Right lobe of liver (tissue), 6 donors: Measurements from ENCODE around the gene SMARCA2. TPM values are rescaled to one million over a fixed set of nuclear protein-coding genes. Genes with fewer than 3 reads are reported as not detected.
A peak's percentile ranks its signal among the peaks of the same experiment; 100 is the strongest.

Experiments
- ATAC-seq, 4 donors: fragments of 200-7000 bp; cut with Tn5 transposase; one replicate each; pipeline ENCODE4 v1.9.1; 2020; ENCODE audit warnings: mild to moderate bottlenecking in 4 of 4, moderate library complexity in 4 of 4
- DNase-seq, 3 donors: peaks; one replicate each; pipeline ENCODE4 v3.0.0-alpha.2; 2020
- H3K27ac ChIP-seq, 3 donors: fragments of 200-600 bp; one replicate each; pipeline ENCODE4 v1.8.0; 2022
- H3K27me3 ChIP-seq, 2 donors: fragments of 200-600 bp; one replicate each; pipeline ENCODE4 v1.8.0; 2022
- H3K36me3 ChIP-seq, 4 donors: fragments of 200-600 bp; sonication (generic) in 1 of 4; one replicate each; pipeline versions ENCODE4 v1.5.1 to v1.8.0; 2017 to 2022; ENCODE audit warnings: control low read depth in 1 of 4
- H3K4me1 ChIP-seq, 4 donors: fragments of 200-600 bp; sonication (generic) in 1 of 4; one replicate each; pipeline versions ENCODE4 v1.5.1 to v1.8.0; 2017 to 2022; ENCODE audit warnings: control low read depth in 1 of 4
- H3K4me3 ChIP-seq, 3 donors: fragments of 200-600 bp; one replicate each; pipeline ENCODE4 v1.8.0; 2022
- H3K9me3 ChIP-seq, 4 donors: fragments of 200-600 bp; sonication (generic) in 1 of 4; one replicate each; pipeline versions ENCODE4 v1.5.1 to v1.8.0; 2017 to 2022; ENCODE audit warnings: control low read depth in 1 of 4
- POLR2A ChIP-seq: fragments of 450-650 bp; IDR thresholded peaks from one replicate; pipeline ENCODE4 v1.6.1; 2017; ENCODE audit warnings: antibody characterized with exemption, mild to moderate bottlenecking
- WGBS: methylation state at CpG from one replicate; pipeline ENCODE4 v1.1.6; 2018; ENCODE audit warnings: low coverage, low lambda C conversion rate; ENCODE audit not compliant: insufficient coverage; ENCODE audit errors: missing lambda C conversion rate; 5-methylcytosine and 5-hydroxymethylcytosine counted together
- intact Hi-C, 2 donors: fragments of 100-400 bp; cut with DNase I; formaldehyde crosslinking; loops; one replicate each; pipeline versions ENCODE4 v1.11.2 to v1.14.1; 2022
- total RNA-seq, 6 experiments: library from RNA; depleted of rRNA in 2 of 6; stranded (reverse); fragments of >200 nt in 2 of 6; fragmentation: NEBNext Ultra II Directional in 3 of 6; extraction: Animal tissue kit (Norgen Biotek cat#: 25700) in 3 of 6; gene quantifications; one replicate each; pipeline versions ENCODE4 v1.1.0 to v1.2.4, GENCODE V29; 2016 to 2023
- TF ChIP-seq, protein P1 (sequence below), 4 donors: fragments of 200-600 bp in 3 of 4; fragments of 450-650 bp in 1 of 4; IDR thresholded peaks; one replicate each; pipeline versions ENCODE4 v1.5.1 to v1.8.0; 2016 to 2022; ENCODE audit warnings: antibody characterized with exemption in 4 of 4, mild to moderate bottlenecking in 2 of 4
- donor health status: DM: no; HTN: yes; CAD: no.
- donor health status: DM: no; HTN: no; CAD: no.
- donor health status: DM: no; HTN: no; CAD: no.
- donor health status: DM: no; HTN: yes; CAD: no.
- donor health status: DM: no; HTN: yes; CAD: no.

SMARCA2 gene
- total RNA-seq, 6 experiments from 2014 or later = 46.2 to 97.8 (median 62.4) TPM

- intact Hi-C loops = no loop called here
- no peaks in the 10 kb centered on the region for H3K27me3 ChIP-seq
- H3K9me3 ChIP-seq = no peaks in the 10 kb centered on the region
- peaks cover 0 to 59% (median 5%) of the 10 kb centered on the region in 4 donors for H3K36me3 ChIP-seq
- peak; percentile 40 to 74 (median 54) for ATAC-seq
- 75% methylated on average over 8 of the region's 8 CpGs for WGBS
- H3K27ac ChIP-seq = no peak overlapping the region
- H3K4me3 ChIP-seq = no peak overlapping the region
- no peaks in the 10 kb centered on the region for H3K4me1 ChIP-seq
- DNase-seq = no peak
- TF ChIP-seq, protein P1, sequence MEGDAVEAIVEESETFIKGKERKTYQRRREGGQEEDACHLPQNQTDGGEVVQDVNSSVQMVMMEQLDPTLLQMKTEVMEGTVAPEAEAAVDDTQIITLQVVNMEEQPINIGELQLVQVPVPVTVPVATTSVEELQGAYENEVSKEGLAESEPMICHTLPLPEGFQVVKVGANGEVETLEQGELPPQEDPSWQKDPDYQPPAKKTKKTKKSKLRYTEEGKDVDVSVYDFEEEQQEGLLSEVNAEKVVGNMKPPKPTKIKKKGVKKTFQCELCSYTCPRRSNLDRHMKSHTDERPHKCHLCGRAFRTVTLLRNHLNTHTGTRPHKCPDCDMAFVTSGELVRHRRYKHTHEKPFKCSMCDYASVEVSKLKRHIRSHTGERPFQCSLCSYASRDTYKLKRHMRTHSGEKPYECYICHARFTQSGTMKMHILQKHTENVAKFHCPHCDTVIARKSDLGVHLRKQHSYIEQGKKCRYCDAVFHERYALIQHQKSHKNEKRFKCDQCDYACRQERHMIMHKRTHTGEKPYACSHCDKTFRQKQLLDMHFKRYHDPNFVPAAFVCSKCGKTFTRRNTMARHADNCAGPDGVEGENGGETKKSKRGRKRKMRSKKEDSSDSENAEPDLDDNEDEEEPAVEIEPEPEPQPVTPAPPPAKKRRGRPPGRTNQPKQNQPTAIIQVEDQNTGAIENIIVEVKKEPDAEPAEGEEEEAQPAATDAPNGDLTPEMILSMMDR (IDR thresholded peaks at IDR 0.05) = peak; percentile 14 to 33 (median 28)
- TF ChIP-seq POLR2A = no peak
Observed at GRCh38 chr9:2066312-2067273, 51.4 kb downstream of the SMARCA2 start.

- Histone ChIP-seq H3K36me3 (peaks cover 0 to 97% (median 30%) of the 10 kb centered on the region in 4 donors), H3K4me1 (no peaks in the 10 kb centered on the region), H3K9me3 (no peaks in the 10 kb centered on the region), H3K4me3 (no peak overlapping the region), H3K27ac (no peak overlapping the region), H3K27me3 (no peaks in the 10 kb centered on the region)
- DNase-seq (no peak), ATAC-seq (no peak)
- 84% methylated on average over 6 of the region's 8 CpGs for WGBS
- no peak for TF ChIP-seq POLR2A
- TF ChIP-seq, protein P1 (IDR thresholded peaks at IDR 0.05) = no peak
- intact Hi-C loops = no loop called here
Observed at GRCh38 chr9:2072752-2073405, 57.7 kb downstream of the SMARCA2 start.

- no peak overlapping the region for H3K27ac ChIP-seq
- ATAC-seq = no peak
- no peaks in the 10 kb centered on the region for H3K27me3 ChIP-seq
- intact Hi-C loops = no loop called here
- H3K4me3 ChIP-seq = no peak overlapping the region
- 85% methylated on average over 2 of the region's 2 CpGs for WGBS
- no peaks in the 10 kb centered on the region for H3K9me3 ChIP-seq
- DNase-seq = no peak
- TF ChIP-seq, protein P1 (IDR thresholded peaks at IDR 0.05) = no peak
- TF ChIP-seq POLR2A = no peak
- peaks cover 0 to 86% (median 31%) of the 10 kb centered on the region in 4 donors for H3K36me3 ChIP-seq
- H3K4me1 ChIP-seq = no peaks in the 10 kb centered on the region
Observed at GRCh38 chr9:2082772-2083171, 67.6 kb downstream of the SMARCA2 start.

DNA sequence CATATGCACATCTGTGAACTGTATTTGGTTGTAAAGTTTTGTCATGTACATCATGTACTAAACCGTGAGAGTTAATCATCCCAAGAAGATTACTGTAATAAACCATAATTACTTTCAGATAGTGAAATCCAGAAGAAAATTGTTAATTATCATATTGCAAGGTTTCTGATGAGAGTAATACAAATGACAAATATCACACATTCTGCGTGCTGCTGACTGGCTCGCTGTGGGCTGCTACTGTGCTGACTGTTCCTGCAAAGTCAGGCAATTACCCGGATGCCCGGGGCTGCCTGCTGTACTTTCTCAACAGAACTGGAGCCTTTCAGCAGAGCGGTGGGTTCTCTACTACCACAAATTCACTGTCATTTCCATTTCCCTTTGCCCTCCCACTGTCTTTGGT, 68.3 kb downstream of the SMARCA2 start:
- TF ChIP-seq POLR2A = no peak
- TF ChIP-seq, protein P1 (IDR thresholded peaks at IDR 0.05) = no peak
- Histone ChIP-seq H3K27ac (no peak overlapping the region), H3K9me3 (no peaks in the 10 kb centered on the region), H3K36me3 (peaks cover 0 to 86% (median 29%) of the 10 kb centered on the region in 4 donors), H3K4me3 (no peak overlapping the region), H3K27me3 (no peaks in the 10 kb centered on the region), H3K4me1 (no peaks in the 10 kb centered on the region)
- ATAC-seq = no peak
- WGBS = 89% methylated on average over 3 of the region's 6 CpGs
- intact Hi-C loops = no loop called here
- no peak for DNase-seq
